ENCODE results near the gene MTMR4.
"Not testable (repeated sequence)": the region's sequence is repeated elsewhere in the genome, so short reads cannot be mapped to it uniquely, and the experiment has no call there.

The MTMR4 gene

GRCh38 chr17:58493506-58493905 lies 20.9 kb downstream of the MTMR4 start:
- in situ Hi-C loops (cut with MboI; ENCODE audit: low sequenced_read_pairs), result no loop called here

- in situ Hi-C loops (cut with MboI; ENCODE audit: low sequenced_read_pairs), result no loop called here
Measured at GRCh38 chr17:58492238-58493121, 22.0 kb downstream of the MTMR4 start.

GRCh38 chr17:58491510-58492045 lies 22.9 kb downstream of the MTMR4 start:
- in situ Hi-C loops (cut with MboI; ENCODE audit: low sequenced_read_pairs), result no loop called here

- in situ Hi-C loops (cut with MboI; ENCODE audit: low sequenced_read_pairs), result no loop called here
Measured at GRCh38 chr17:58488428-58488890, 26.0 kb downstream of the MTMR4 start.

- in situ Hi-C loops (cut with MboI; ENCODE audit: low sequenced_read_pairs), result no loop called here
Measured at GRCh38 chr17:58487589-58488427, 26.6 kb downstream of the MTMR4 start, which contains the start of gene HSF5. Gene HSF5 (minus strand): TSS chr17:58488408. CDS start chr17:58488274, 134 bp downstream.

GRCh38 chr17:58484600-58484999 lies 29.8 kb downstream of the MTMR4 start:
- in situ Hi-C loops (cut with MboI; ENCODE audit: low sequenced_read_pairs), result no loop called here

- in situ Hi-C loops (cut with MboI; ENCODE audit: low sequenced_read_pairs), result not testable (repeated sequence)
Measured at GRCh38 chr17:58481798-58482197, 32.6 kb downstream of the MTMR4 start.

GRCh38 chr17:58480090-58480489 lies 34.3 kb downstream of the MTMR4 start:
- in situ Hi-C loops (cut with MboI; ENCODE audit: low sequenced_read_pairs), result no loop called here

GRCh38 chr17:58476812-58477211 lies 37.6 kb downstream of the MTMR4 start:
- in situ Hi-C loops (cut with MboI; ENCODE audit: low sequenced_read_pairs), result no loop called here

GRCh38 chr17:58475985-58476384 lies 38.5 kb downstream of the MTMR4 start:
- in situ Hi-C loops (cut with MboI; ENCODE audit: low sequenced_read_pairs), result no loop called here

GRCh38 chr17:58470356-58470755 lies 44.1 kb downstream of the MTMR4 start:
- in situ Hi-C loops (cut with MboI; ENCODE audit: low sequenced_read_pairs), result no loop called here

- in situ Hi-C loops (cut with MboI; ENCODE audit: low sequenced_read_pairs), result no loop called here
Measured at GRCh38 chr17:58468944-58469343, 45.5 kb downstream of the MTMR4 start.

GRCh38 chr17:58455491-58455890 lies 58.9 kb downstream of the MTMR4 start:
- in situ Hi-C loops (cut with MboI; ENCODE audit: low sequenced_read_pairs), result no loop called here

- in situ Hi-C loops (cut with MboI; ENCODE audit: low sequenced_read_pairs), result no loop called here
Measured at GRCh38 chr17:58452738-58453137, 61.7 kb downstream of the MTMR4 start.

GRCh38 chr17:58447039-58447975 lies 67.1 kb downstream of the MTMR4 start:
- in situ Hi-C loops (cut with MboI; ENCODE audit: low sequenced_read_pairs), result no loop called here

- in situ Hi-C loops (cut with MboI; ENCODE audit: low sequenced_read_pairs), result no loop called here
Measured at GRCh38 chr17:58446086-58446485, 68.4 kb downstream of the MTMR4 start.

Measured in hTERT RPE-1 (cell line).